WTC11 (cell line): ENCODE results near the gene LPCAT1. TPM values are rescaled to one million over a fixed set of nuclear protein-coding genes. Genes with fewer than 3 reads are reported as not detected.

Source experiments
- ATAC-seq: fragments of 200-7000 bp; cut with Tn5 transposase; 2 replicates; pipeline ENCODE4 v1.10.0; 2021; ENCODE audit warnings: mild to moderate bottlenecking, moderate library complexity
- CTCF ChIA-PET: fragments of 300-600 bp; sonication (Branson Sonifier 250); formaldehyde crosslinking; loops from one replicate; lab custom pipeline; 2021; ENCODE audit warnings: antibody characterized with exemption; lab: Charles Lee
- POLR2A ChIA-PET: fragments of 350-600 bp; sonication (Branson Sonifier 250); formaldehyde crosslinking; loops from one replicate; lab custom pipeline; 2021; ENCODE audit warnings: antibody characterized with exemption; lab: Charles Lee
- DNase-seq: peaks from one replicate; pipeline ENCODE4 v3.0.0; 2021; ENCODE audit warnings: low spot score
- H3K27ac Mint-ChIP-seq: 2 replicates; pipeline ENCODE4 v1.8.0; 2021; ENCODE audit warnings: mixed read lengths
- H3K27me3 Mint-ChIP-seq: 2 replicates; pipeline ENCODE4 v1.8.0; 2021; ENCODE audit warnings: low read depth, mild to moderate bottlenecking, moderate library complexity, mixed read lengths
- H3K36me3 Mint-ChIP-seq: 2 replicates; pipeline ENCODE4 v1.8.0; 2021; ENCODE audit warnings: mixed read lengths
- H3K4me1 Mint-ChIP-seq: 2 replicates; pipeline ENCODE4 v1.8.0; 2022; ENCODE audit warnings: mixed read lengths
- H3K4me3 Mint-ChIP-seq: 2 replicates; pipeline ENCODE4 v1.8.0; 2021; ENCODE audit warnings: mild to moderate bottlenecking, moderate library complexity, mixed read lengths
- H3K9me3 Mint-ChIP-seq: 2 replicates; pipeline ENCODE4 v1.8.0; 2021; ENCODE audit warnings: mixed read lengths
- ATF1 ChIP-seq: sonication (generic); formaldehyde crosslinking; IDR thresholded peaks from 2 replicates; pipeline ENCODE4 v1.8.1; 2023; ENCODE audit warnings: mild to moderate bottlenecking, moderate library complexity, missing genetic modification reagents
- ATF3 ChIP-seq: sonication (generic); formaldehyde crosslinking; conservative IDR thresholded peaks from 2 replicates; pipeline ENCODE4 v1.8.1; 2022; ENCODE audit warnings: mild to moderate bottlenecking, missing genetic modification reagents
- FOXK1 ChIP-seq: sonication (generic); formaldehyde crosslinking; IDR thresholded peaks from 2 replicates; pipeline ENCODE4 v1.8.0; 2022; ENCODE audit warnings: mild to moderate bottlenecking, moderate library complexity, missing genetic modification reagents
- GTF2I ChIP-seq: fragments of 250-450 bp; sonication (Bioruptor Pico); conservative IDR thresholded peaks from 2 replicates; pipeline ENCODE4 v1.4.0; 2021; ENCODE audit warnings: mild to moderate bottlenecking
- NR2C2 ChIP-seq: sonication (generic); formaldehyde crosslinking; IDR thresholded peaks from 2 replicates; pipeline ENCODE4 v1.8.0; 2022; ENCODE audit warnings: mild to moderate bottlenecking, missing genetic modification reagents
- NR3C1 ChIP-seq: sonication (generic); formaldehyde crosslinking; conservative IDR thresholded peaks from 2 replicates; pipeline ENCODE4 v1.8.1; 2023; ENCODE audit warnings: low read depth, mild to moderate bottlenecking, missing genetic modification reagents
- PRDM15 ChIP-seq: sonication (generic); formaldehyde crosslinking; IDR thresholded peaks from 2 replicates; pipeline ENCODE4 v1.8.0; 2022; ENCODE audit warnings: missing genetic modification reagents
- SMAD3 ChIP-seq: sonication (generic); formaldehyde crosslinking; IDR thresholded peaks from 2 replicates; pipeline ENCODE4 v1.8.0; 2022; ENCODE audit warnings: missing genetic modification reagents, mild to moderate bottlenecking, borderline replicate concordance
- USF1 ChIP-seq: sonication (generic); formaldehyde crosslinking; IDR thresholded peaks from 2 replicates; pipeline ENCODE4 v1.8.0; 2022; ENCODE audit warnings: mild to moderate bottlenecking, missing genetic modification reagents
- ZNF138 ChIP-seq: sonication (generic); formaldehyde crosslinking; conservative IDR thresholded peaks from 2 replicates; pipeline ENCODE4 v1.8.1; 2022; ENCODE audit warnings: mild to moderate bottlenecking, moderate library complexity, missing genetic modification reagents
- ZNF219 ChIP-seq: sonication (generic); formaldehyde crosslinking; IDR thresholded peaks from 2 replicates; pipeline ENCODE4 v1.8.0; 2023; ENCODE audit warnings: missing genetic modification reagents, mild to moderate bottlenecking, borderline replicate concordance
- ZNF317 ChIP-seq: sonication (generic); formaldehyde crosslinking; IDR thresholded peaks from 2 replicates; pipeline ENCODE4 v1.8.1; 2023; ENCODE audit warnings: low read depth, mild to moderate bottlenecking, moderate library complexity, missing genetic modification reagents, borderline replicate concordance
- ZNF396 ChIP-seq: fragments of 250-450 bp; sonication (Bioruptor Pico); IDR thresholded peaks from 2 replicates; pipeline ENCODE4 v1.8.0; 2021; ENCODE audit warnings: mild to moderate bottlenecking, moderate library complexity, borderline replicate concordance
- ZNF423 ChIP-seq: fragments of 250-450 bp; sonication (Bioruptor Pico); IDR thresholded peaks from 2 replicates; pipeline ENCODE4 v2.1.2; 2022; ENCODE audit warnings: mild to moderate bottlenecking, moderate library complexity
- ZNF512 ChIP-seq: sonication (generic); formaldehyde crosslinking; IDR thresholded peaks from 2 replicates; pipeline ENCODE4 v1.8.1; 2022; ENCODE audit warnings: missing genetic modification reagents, borderline replicate concordance
- total RNA-seq: library from RNA; stranded (reverse); gene quantifications from 3 replicates; pipeline ENCODE4 v1.2.3, GENCODE V29; 2021
- TF ChIP-seq, protein P1 (sequence below): sonication (generic); formaldehyde crosslinking; IDR thresholded peaks from 2 replicates; pipeline ENCODE4 v1.8.0; 2023; ENCODE audit warnings: mild to moderate bottlenecking, missing genetic modification reagents
- TF ChIP-seq, protein P2 (sequence below): sonication (generic); formaldehyde crosslinking; IDR thresholded peaks from 2 replicates; pipeline ENCODE4 v1.8.0; 2022; ENCODE audit warnings: mild to moderate bottlenecking, missing genetic modification reagents
- TF ChIP-seq, protein P3 (sequence below): fragments of 250-450 bp; sonication (Bioruptor Pico); IDR thresholded peaks from 2 replicates; pipeline ENCODE4 v1.9.0; 2021; ENCODE audit warnings: mild to moderate bottlenecking
- TF ChIP-seq, protein P4 (sequence below): sonication (generic); formaldehyde crosslinking; IDR thresholded peaks from 2 replicates; pipeline ENCODE4 v1.8.0; 2022; ENCODE audit warnings: mild to moderate bottlenecking, missing genetic modification reagents

Gene LPCAT1
- total RNA-seq, 1 experiment from 2014 or later: 206 TPM

DNA sequence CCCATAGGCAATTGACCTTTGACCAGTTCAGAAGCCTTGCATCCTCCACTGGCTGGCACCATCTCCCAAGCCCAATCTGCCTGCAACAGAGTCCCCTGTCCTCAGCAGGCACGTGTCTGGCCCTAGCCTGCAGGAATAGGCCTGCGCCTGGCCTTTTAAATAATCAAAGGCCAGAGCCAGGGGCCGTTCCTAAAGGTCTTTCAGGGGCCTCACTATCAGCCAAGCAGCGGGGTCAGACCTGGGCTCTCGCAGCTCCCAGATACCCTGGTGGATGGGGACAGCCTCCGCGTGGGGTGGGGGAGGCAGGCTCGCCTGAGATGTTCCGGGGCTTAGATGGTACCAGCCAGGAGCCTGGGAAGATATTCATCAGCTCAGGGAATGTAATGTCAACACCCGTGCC is 111.1 kb downstream of the LPCAT1 start:
- ATAC-seq: no peak
- TF ChIP-seq, protein P1, sequence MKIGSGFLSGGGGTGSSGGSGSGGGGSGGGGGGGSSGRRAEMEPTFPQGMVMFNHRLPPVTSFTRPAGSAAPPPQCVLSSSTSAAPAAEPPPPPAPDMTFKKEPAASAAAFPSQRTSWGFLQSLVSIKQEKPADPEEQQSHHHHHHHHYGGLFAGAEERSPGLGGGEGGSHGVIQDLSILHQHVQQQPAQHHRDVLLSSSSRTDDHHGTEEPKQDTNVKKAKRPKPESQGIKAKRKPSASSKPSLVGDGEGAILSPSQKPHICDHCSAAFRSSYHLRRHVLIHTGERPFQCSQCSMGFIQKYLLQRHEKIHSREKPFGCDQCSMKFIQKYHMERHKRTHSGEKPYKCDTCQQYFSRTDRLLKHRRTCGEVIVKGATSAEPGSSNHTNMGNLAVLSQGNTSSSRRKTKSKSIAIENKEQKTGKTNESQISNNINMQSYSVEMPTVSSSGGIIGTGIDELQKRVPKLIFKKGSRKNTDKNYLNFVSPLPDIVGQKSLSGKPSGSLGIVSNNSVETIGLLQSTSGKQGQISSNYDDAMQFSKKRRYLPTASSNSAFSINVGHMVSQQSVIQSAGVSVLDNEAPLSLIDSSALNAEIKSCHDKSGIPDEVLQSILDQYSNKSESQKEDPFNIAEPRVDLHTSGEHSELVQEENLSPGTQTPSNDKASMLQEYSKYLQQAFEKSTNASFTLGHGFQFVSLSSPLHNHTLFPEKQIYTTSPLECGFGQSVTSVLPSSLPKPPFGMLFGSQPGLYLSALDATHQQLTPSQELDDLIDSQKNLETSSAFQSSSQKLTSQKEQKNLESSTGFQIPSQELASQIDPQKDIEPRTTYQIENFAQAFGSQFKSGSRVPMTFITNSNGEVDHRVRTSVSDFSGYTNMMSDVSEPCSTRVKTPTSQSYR (CRISPR knock-in tag): no peak
- TF ChIP-seq ZNF219 (CRISPR knock-in tag) (no peak), USF1 (CRISPR knock-in tag) (no peak), SMAD3 (CRISPR knock-in tag) (no peak), PRDM15 (CRISPR knock-in tag) (no peak), GTF2I (CRISPR knock-in tag) (no peak), ZNF317 (CRISPR knock-in tag) (no peak)
- TF ChIP-seq, protein P2, sequence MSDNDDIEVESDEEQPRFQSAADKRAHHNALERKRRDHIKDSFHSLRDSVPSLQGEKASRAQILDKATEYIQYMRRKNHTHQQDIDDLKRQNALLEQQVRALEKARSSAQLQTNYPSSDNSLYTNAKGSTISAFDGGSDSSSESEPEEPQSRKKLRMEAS (CRISPR knock-in tag): no peak
- TF ChIP-seq, protein P3, sequence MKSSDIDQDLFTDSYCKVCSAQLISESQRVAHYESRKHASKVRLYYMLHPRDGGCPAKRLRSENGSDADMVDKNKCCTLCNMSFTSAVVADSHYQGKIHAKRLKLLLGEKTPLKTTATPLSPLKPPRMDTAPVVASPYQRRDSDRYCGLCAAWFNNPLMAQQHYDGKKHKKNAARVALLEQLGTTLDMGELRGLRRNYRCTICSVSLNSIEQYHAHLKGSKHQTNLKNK: no peak
- TF ChIP-seq, all 79 proteins: peak for 0
- Mint-ChIP-seq H3K4me3 (no peak overlapping the region), H3K36me3 (no peaks in the 10 kb centered on the region), H3K27me3 (no peaks in the 10 kb centered on the region), H3K9me3 (no peaks in the 10 kb centered on the region), H3K4me1 (peaks cover 10% of the 10 kb centered on the region), H3K27ac (no peak overlapping the region)
- no peak for DNase-seq
- CTCF ChIA-PET: interaction anchor here (0.5 to 1.6 kb wide), 2 partner anchors 27 to 405 kb away, joined by 3 to 4 read pairs; no protein-coding TSS in a partner anchor
- POLR2A ChIA-PET: no interaction called here

DNA sequence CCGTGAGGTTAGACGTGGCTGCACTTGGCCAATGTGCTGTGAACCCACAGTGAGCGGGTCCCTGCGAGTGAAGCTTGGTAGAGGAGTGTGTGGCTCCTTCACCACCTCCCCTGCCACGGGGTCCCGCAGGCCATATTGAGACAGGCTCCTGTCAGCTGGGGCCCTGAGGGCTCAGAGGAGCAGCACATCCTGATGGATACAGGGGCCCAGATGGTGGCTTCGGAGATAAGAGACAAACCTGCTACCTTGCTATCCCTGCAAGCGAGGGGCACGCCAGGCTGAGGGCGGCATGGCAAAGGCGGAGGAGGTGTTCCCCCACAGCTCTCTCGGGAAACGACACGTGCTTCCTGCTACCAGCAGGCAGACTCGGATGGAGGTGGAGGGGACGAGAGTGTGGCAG is 111.6 kb downstream of the LPCAT1 start:
- ChIA-PET CTCF (interaction anchor here (0.8 to 1.6 kb wide), 2 partner anchors 27 to 32 kb away, joined by 4 to 5 read pairs; no protein-coding TSS in a partner anchor), POLR2A (no interaction called here)
- Mint-ChIP-seq H3K4me3 (no peak overlapping the region), H3K27me3 (no peaks in the 10 kb centered on the region), H3K36me3 (no peaks in the 10 kb centered on the region), H3K27ac (no peak overlapping the region; the same call in 1 of the 2 replicates), H3K4me1 (peaks cover 10% of the 10 kb centered on the region), H3K9me3 (no peaks in the 10 kb centered on the region)
- no peak for ATAC-seq
- no peak for DNase-seq
- TF ChIP-seq ATF1 (CRISPR knock-in tag) (no peak), NR3C1 (CRISPR knock-in tag) (no peak), FOXK1 (CRISPR knock-in tag) (no peak), NR2C2 (CRISPR knock-in tag) (no peak), ZNF512 (CRISPR knock-in tag) (no peak), ZNF423 (CRISPR knock-in tag) (no peak), ZNF396 (CRISPR knock-in tag) (no peak), ATF3 (CRISPR knock-in tag) (no peak), ZNF138 (no peak)
- TF ChIP-seq, protein P4, sequence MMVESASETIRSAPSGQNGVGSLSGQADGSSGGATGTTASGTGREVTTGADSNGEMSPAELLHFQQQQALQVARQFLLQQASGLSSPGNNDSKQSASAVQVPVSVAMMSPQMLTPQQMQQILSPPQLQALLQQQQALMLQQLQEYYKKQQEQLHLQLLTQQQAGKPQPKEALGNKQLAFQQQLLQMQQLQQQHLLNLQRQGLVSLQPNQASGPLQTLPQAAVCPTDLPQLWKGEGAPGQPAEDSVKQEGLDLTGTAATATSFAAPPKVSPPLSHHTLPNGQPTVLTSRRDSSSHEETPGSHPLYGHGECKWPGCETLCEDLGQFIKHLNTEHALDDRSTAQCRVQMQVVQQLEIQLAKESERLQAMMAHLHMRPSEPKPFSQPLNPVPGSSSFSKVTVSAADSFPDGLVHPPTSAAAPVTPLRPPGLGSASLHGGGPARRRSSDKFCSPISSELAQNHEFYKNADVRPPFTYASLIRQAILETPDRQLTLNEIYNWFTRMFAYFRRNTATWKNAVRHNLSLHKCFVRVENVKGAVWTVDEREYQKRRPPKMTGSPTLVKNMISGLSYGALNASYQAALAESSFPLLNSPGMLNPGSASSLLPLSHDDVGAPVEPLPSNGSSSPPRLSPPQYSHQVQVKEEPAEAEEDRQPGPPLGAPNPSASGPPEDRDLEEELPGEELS: no peak
